HG02610 (cell line): ENCODE results near the gene LARGE1.

Source experiments
- ATAC-seq: cut with Tn5 transposase; IDR thresholded peaks from one replicate; pipeline ENCODE4 v1.9.1; 2021; ENCODE audit warnings: mild to moderate bottlenecking, moderate library complexity; ENCODE audit not compliant: unreplicated experiment

The LARGE1 gene

GRCh38 chr22:33537059-33537458, 383.2 kb downstream of the LARGE1 start:
- ATAC-seq, result no peak

DNA sequence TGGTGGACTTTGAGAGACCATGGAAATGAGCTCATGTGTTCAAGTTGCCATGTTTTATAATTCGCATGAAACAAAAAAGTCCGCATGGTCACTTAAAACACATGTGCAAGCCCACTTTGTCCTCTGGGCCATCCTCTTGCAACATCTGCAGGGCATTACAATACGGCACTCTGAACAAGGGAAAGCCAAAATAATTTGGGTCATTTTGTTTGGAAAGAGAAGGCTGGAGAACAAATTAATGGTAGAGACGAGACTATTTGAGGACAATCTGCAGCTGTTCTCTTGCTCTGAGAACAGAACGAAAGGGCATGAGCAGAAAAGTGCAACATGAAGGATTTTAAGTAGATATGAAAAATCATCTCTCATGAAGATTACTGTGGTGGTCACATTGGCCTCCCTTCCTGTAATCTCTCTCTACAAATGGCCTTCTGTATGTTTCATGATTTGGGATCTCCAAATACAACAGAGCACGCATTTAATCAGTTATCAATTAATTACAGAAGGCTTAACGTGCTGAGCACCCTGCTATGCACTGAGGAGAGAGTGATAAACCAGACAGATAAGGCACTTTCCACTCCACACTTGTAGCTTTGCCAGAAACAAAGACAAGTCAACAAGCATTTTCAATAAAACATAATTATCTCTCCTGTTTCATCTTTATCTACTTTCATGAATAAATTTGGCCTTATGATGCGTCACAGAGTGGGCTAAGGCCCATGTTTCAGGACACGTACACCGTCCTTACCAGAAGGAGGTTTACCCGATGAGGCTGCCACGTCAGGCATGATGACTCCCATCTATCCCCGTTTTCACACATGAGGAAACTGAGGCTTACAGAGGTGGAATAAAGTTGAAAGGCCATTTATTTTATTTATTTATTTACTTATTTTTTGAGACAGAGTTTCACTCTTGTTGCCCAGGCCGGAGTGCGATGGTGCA, 384.1 kb downstream of the LARGE1 start:
- ATAC-seq, result no peak

DNA sequence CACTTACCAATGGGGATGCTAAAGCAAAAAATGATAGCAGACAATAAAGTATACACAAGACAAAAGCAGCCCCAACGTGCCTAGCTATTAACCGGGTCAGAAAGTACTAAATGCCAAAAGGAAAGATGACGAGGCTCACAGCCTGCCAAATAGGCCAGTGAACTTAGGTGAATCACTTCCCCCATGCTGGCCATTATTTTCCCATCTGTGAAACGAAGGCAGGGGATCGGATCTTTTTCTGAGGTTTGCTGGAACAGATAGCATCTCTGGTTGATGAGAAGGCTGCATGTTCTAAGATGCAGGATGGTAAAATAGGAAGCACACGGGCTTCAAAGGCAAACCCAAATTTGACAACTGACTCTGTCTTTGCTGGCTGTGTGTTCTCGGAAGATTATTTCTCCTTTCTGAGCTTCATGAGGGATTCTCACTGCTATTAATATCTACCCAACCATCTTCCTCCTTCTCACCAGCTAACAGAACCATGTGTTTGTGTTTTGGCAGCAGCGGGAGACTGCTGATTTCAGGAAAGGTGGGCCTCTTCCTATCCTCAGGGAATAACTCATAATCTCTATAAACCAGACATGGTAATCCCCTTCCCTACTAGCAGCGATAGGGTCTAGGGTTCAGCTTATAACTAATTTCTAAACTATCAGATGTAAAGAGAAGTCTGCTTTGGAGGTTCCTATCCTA, 390.7 kb downstream of the LARGE1 start:
- no peak for ATAC-seq

- no peak for ATAC-seq
These were observed 392.1 kb downstream of the LARGE1 start for GRCh38 chr22:33528183-33528582.

- no peak for ATAC-seq
These were observed 393.7 kb downstream of the LARGE1 start for GRCh38 chr22:33526434-33527107.

DNA sequence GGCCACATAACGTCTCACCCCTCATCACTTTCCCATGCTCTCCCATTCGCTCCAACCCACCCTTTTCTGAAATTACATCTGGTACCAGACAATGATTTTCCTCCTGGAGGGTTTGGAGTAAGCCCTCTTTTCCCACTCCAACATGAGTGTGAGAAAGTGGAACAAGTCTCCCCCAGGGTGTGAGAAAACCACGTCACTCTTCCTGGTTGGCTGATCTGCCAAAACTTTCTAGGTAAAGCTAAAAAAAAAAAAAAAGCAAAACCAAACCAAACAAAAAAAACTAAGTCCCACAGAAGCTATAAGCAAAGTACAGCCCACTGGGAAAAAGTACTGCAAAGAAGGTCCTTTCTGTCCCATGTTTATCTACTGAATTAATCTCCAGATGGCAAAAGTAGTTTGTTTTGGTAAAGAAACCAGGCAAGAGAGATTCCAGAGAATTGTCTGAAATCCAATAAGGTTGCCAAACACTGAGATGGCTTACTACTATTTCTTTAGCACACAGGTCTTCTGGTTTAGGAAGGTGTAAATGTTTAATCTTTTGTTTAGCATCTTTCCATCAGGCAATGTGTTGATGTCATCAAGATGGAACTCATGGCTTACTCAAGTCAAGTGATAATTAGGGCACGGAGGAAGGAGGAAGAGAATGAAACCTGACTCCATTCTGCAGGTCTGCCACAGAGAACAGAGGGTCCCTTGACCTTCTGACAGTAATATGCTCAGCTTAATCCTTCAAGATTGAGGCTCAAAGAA, 395.6 kb downstream of the LARGE1 start:
- no peak for ATAC-seq

DNA sequence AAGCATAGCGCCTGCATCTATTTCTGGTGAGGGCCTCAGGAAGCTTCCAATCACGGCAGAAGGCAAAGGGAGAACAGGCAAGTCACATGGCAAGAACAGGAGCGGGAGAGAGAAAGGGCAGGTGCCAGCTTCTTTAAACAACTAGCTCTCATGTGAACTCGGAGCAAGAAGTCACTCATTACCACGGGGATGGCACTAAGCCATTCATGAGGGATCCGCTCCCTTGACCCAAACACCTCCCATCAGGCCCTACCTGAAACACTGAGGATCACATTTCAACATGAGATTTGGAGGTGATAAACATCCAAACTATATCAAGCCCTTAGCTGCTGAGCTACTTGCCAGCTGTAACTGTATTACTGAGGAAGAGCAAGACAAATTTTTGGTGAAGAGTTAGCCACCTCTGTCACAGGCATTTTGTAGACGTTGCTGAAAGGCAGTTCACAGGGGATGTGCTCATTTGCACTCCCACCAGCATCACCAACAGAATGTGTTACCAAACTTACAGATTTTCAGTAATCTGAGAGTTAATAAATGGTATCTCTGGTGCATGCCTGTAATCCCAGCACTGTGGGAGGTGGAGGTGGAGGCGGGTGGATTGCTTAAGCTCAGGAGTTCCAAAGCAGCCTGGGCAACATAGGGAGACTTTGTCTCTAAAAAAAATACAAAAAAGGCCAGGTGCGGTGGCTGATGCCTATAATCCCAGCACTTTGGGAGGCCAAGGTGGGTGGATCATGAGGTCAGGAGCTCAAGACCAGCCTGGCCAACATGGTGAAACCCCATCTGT, 398.2 kb downstream of the LARGE1 start:
- no peak for ATAC-seq

DNA sequence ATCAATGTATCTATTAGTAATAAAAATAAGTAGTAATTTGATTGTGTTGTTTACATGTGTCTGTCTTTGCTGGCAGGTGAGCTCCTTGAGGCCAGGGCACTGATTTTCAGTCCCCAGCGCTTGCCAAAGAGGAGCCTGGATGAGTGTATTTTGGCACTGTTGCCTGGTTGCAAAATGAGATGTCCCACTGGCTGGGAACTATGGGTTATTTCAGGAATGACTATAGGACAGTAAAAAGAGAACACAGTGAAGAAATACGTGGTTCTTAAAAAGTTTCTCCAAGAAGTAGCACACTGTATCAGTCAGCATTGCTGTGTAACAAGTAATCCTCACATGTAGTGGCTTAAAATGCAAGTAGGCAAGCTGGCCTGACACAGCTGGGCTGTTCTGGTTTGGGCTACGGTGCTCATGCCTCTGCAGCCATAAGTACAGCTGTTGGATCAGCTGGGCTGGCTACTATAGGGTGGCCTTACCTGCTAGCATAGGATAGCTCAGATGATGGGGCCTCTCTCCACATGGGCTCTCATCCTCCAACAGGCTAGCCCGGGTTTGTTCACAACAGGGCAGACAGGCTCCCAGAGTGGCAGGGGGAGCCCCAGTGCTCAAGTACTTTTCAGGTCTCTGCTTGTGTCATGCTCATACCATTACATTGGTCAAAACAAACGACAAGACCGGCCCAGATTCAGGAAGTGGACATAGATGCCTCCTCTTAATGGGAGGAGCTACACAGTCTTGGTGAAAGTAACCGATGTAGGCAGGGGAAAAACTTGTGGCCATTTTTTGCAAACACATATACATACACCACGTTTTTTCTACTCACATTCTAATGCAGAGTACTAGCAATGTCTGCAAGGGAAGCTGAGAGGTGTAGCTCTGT, 399.1 kb downstream of the LARGE1 start:
- ATAC-seq, result no peak

GRCh38 chr22:33519974-33520903, 400.0 kb downstream of the LARGE1 start:
- no peak for ATAC-seq

GRCh38 chr22:33519071-33519973, 401.0 kb downstream of the LARGE1 start:
- no peak for ATAC-seq

- ATAC-seq, result no peak
These were observed 401.9 kb downstream of the LARGE1 start for GRCh38 chr22:33518405-33518804.

DNA sequence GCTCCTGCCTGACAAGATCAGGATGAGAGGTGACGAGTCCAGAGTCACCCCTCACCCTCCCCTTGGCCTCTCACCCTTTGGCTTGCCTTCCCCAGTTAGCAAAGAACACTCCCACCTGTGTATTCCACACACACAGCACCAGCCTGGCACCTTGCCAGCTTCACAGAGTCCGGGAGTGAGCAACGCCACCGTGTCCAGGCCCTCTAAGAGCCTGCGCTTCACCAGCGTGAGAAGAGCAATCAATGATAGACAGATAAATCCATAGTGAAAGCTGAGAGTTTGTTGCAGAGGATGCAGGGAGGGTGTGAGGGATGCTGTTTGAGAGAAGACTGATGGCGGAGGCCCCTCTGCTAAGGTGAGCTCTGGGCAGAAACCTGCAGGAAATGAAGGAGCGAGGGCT, 404.5 kb downstream of the LARGE1 start:
- no peak for ATAC-seq

GRCh38 chr22:33513388-33514338, 406.6 kb downstream of the LARGE1 start:
- no peak for ATAC-seq

DNA sequence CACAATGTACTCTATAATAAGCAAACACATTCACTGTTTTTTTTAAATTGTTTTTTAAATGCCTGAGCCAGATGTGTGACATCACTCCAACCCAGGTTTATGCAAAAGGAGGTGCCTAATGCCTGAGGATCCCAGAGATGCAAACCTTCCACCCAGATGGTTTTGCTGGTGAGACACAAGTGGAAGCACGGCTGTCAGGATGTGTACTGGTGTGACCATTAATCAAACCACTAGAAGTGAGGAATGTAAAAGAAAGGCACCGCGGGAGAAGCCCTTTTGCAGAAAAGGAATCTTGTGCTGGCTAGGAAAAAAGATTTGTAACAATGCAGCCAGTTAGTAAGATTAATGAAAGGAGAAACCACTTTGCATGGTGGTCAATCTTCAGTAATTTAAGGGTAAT, 407.4 kb downstream of the LARGE1 start:
- ATAC-seq, result no peak

GRCh38 chr22:33510429-33510904, 409.8 kb downstream of the LARGE1 start:
- ATAC-seq, result no peak
